Gastrocnemius medialis (tissue), 4 donors: ENCODE data around the gene TRIM14.

Experiments used
- CTCF ChIP-seq, 5 experiments: fragments of 450-650 bp in 3 of 5; fragments of 200-600 bp in 2 of 5; sonication (generic) in 2 of 5; IDR thresholded peaks in 4 of 5; conservative IDR thresholded peaks in 1 of 5; 1 replicate in 4 of 5; 2 replicates in 1 of 5; pipeline ENCODE4 v1.5.1; 2016 to 2019; ENCODE audit warnings: antibody characterized with exemption in 5 of 5, mild to moderate bottlenecking in 3 of 5, moderate library complexity in 3 of 5
- POLR2A ChIP-seq, 2 donors: fragments of 450-650 bp; IDR thresholded peaks; one replicate each; pipeline ENCODE4 v1.6.1; 2017; ENCODE audit warnings: antibody characterized with exemption in 2 of 2, mild to moderate bottlenecking in 2 of 2, moderate library complexity in 2 of 2

GRCh38 chr9:98161851-98162250 is 42.8 kb upstream of the TRIM14 start:
- no peak for TF ChIP-seq CTCF (IDR thresholded peaks at IDR 0.05 in 4 of 5, conservative IDR thresholded peaks at IDR 0.05 in 1 of 5)
- no peak for TF ChIP-seq POLR2A (IDR thresholded peaks at IDR 0.05)
